PC-9 (cell line): ENCODE data around the gene TERT. TPM values are rescaled to one million over a fixed set of nuclear protein-coding genes. Genes with fewer than 3 reads are reported as not detected.

Experiments used
- BruUV-seq: library from RNA; stranded (reverse); fragments of 400-500 nt; replicated peaks from 2 replicates; lab custom pipeline; 2021; lab: Mats Ljungman, UMichigan
- CTCF ChIA-PET: fragments of 300-600 bp; sonication (Branson Sonifier 250); formaldehyde crosslinking; loops from one replicate; lab custom pipeline; 2022; ENCODE audit warnings: antibody characterized with exemption; lab: Charles Lee
- POLR2A ChIA-PET: fragments of 300-600 bp; sonication (Branson Sonifier 250); formaldehyde crosslinking; loops from one replicate; lab custom pipeline; 2022; ENCODE audit warnings: antibody characterized with exemption; ENCODE audit not compliant: unreplicated experiment; lab: Charles Lee
- DNase-seq, 2 experiments: peaks; one replicate each; pipeline versions ENCODE4 v3.0.0 to v3.0.0-alpha.2; 2015 to 2022; ENCODE audit warnings: mixed read lengths in 1 of 2
- H2AFZ ChIP-seq: fragments of 200-600 bp; sonication (generic); 2 replicates; pipeline ENCODE4 v1.8.1; 2017; ENCODE audit warnings: antibody characterized with exemption
- H3F3A ChIP-seq: fragments of 200-600 bp; sonication (generic); 2 replicates; pipeline ENCODE4 v1.8.1; 2017; ENCODE audit warnings: antibody characterized with exemption, mild to moderate bottlenecking, low read depth; ENCODE audit not compliant: insufficient read depth
- H3K27ac ChIP-seq: fragments of 200-600 bp; sonication (generic); 2 replicates; pipeline ENCODE4 v1.6.1; 2016; ENCODE audit warnings: mixed run types
- H3K27me3 ChIP-seq: fragments of 200-600 bp; sonication (generic); 2 replicates; pipeline ENCODE4 v1.6.1; 2016; ENCODE audit warnings: low read depth, mixed run types; ENCODE audit not compliant: insufficient read depth
- H3K36me3 ChIP-seq: fragments of 200-600 bp; sonication (generic); 2 replicates; pipeline ENCODE4 v1.6.1; 2016; ENCODE audit warnings: low read depth, mixed run types
- H3K4me1 ChIP-seq: fragments of 200-600 bp; sonication (generic); replicated peaks from 2 replicates; pipeline ENCODE4 v1.6.1; 2016; ENCODE audit warnings: mixed run types; ENCODE audit not compliant: insufficient read depth
- H3K4me2 ChIP-seq: fragments of 200-600 bp; sonication (generic); 2 replicates; pipeline ENCODE4 v1.6.1; 2017; ENCODE audit warnings: mixed run types
- H3K4me3 ChIP-seq: fragments of 200-600 bp; sonication (generic); 2 replicates; pipeline ENCODE4 v1.6.1; 2016; ENCODE audit warnings: mixed run types
- H3K79me2 ChIP-seq: fragments of 200-600 bp; sonication (generic); 2 replicates; pipeline ENCODE4 v1.6.1; 2017; ENCODE audit warnings: low read depth, mixed run types
- H3K9me2 ChIP-seq: fragments of 200-600 bp; sonication (generic); 2 replicates; pipeline ENCODE4 v1.8.1; 2017; ENCODE audit warnings: mild to moderate bottlenecking; ENCODE audit not compliant: insufficient read depth
- H3K9me3 ChIP-seq: fragments of 200-600 bp; sonication (generic); 2 replicates; pipeline ENCODE4 v1.8.1; 2016; ENCODE audit warnings: low read depth; ENCODE audit not compliant: insufficient read depth
- H4K20me1 ChIP-seq: fragments of 200-600 bp; sonication (generic); 2 replicates; pipeline ENCODE4 v1.8.1; 2017; ENCODE audit not compliant: insufficient read depth
- CTCF ChIP-seq: fragments of 200-600 bp; sonication (generic); conservative IDR thresholded peaks from 2 replicates; pipeline ENCODE4 v1.6.1; 2017; ENCODE audit warnings: mixed run types, antibody characterized with exemption, mild to moderate bottlenecking, moderate library complexity
- EZH2 ChIP-seq: fragments of 200-600 bp; sonication (generic); IDR thresholded peaks from 2 replicates; pipeline ENCODE4 v1.8.0; 2017; ENCODE audit warnings: antibody characterized with exemption, low read depth
- intact Hi-C: fragments of 100-400 bp; cut with micrococcal nuclease; formaldehyde crosslinking; loops from one replicate; pipeline ENCODE4 v1.10.0; 2022; ENCODE audit not compliant: unreplicated experiment
- total RNA-seq: library from RNA; stranded (reverse); gene quantifications from 2 replicates; pipeline ENCODE4 v1.2.3, GENCODE V29; 2021

The TERT gene
- total RNA-seq, 1 experiment from 2014 or later = 0.74 TPM

- intact Hi-C loops = no loop called here
- CTCF ChIA-PET = interaction anchor here (0.6 kb wide), 1 partner anchor 15 kb away, joined by 5 read pairs; no protein-coding TSS in a partner anchor
- TF ChIP-seq CTCF (no peak), EZH2 (no peak)
- no peaks in the 10 kb centered on the region for H3K27me3 ChIP-seq
- peaks cover 6% of the 10 kb centered on the region for H3K79me2 ChIP-seq
- no peak overlapping the region for H3K4me2 ChIP-seq
- POLR2A ChIA-PET = no interaction called here
- H4K20me1 ChIP-seq = peaks cover 17% of the 10 kb centered on the region
- no peak overlapping the region for H2AFZ ChIP-seq
- DNase-seq = no peak
- no peaks in the 10 kb centered on the region for H3K9me2 ChIP-seq
- H3K4me1 ChIP-seq = peaks cover 22% of the 10 kb centered on the region
- H3K9me3 ChIP-seq = no peaks in the 10 kb centered on the region
- no TSS peak for BruUV-seq
- H3K27ac ChIP-seq = no peak overlapping the region
- peaks cover 43% of the 10 kb centered on the region for H3K36me3 ChIP-seq
- peaks cover 44% of the 10 kb centered on the region for H3F3A ChIP-seq
- no peak overlapping the region for H3K4me3 ChIP-seq
These were observed 25.8 kb upstream of the TERT start for GRCh38 chr5:1320436-1321344.

- ChIA-PET CTCF (no interaction called here), POLR2A (no interaction called here)
- intact Hi-C loops = no loop called here
These were observed 24.8 kb upstream of the TERT start for GRCh38 chr5:1319436-1320256.

More at GRCh38 chr5:1319436-1320256, 24.8 kb upstream of the TERT start:
- Histone ChIP-seq H3K4me1 (peaks cover 25% of the 10 kb centered on the region), H2AFZ (no peak overlapping the region), H3F3A (peaks cover 44% of the 10 kb centered on the region), H4K20me1 (peaks cover 11% of the 10 kb centered on the region), H3K79me2 (no peaks in the 10 kb centered on the region), H3K9me3 (no peaks in the 10 kb centered on the region), H3K9me2 (no peaks in the 10 kb centered on the region), H3K4me2 (no peak overlapping the region), H3K27me3 (no peaks in the 10 kb centered on the region), H3K36me3 (peaks cover 36% of the 10 kb centered on the region), H3K27ac (no peak overlapping the region), H3K4me3 (no peak overlapping the region)
- no peak for TF ChIP-seq EZH2
- no peak for TF ChIP-seq CTCF
- no peak for DNase-seq
- BruUV-seq = no TSS peak
